ENCODE results near the gene CMTR1. TPM values are rescaled to one million over a fixed set of nuclear protein-coding genes. Genes with fewer than 3 reads are reported as not detected.
A peak's percentile ranks its signal among the peaks of the same experiment; 100 is the strongest.

The CMTR1 gene
- polyA plus RNA-seq, 1 donor from 2014 or later: 64.1 TPM

GRCh38 chr6:37511910-37512399 is 78.9 kb downstream of the CMTR1 start:
- H3K4me3 ChIP-seq (ENCODE audit: low read length): no peak overlapping the region
- H2AFZ ChIP-seq (ENCODE audit: low read depth, low read length): no peak overlapping the region
- no peaks in the 10 kb centered on the region for H3K36me3 ChIP-seq (ENCODE audit: insufficient read depth, low read length)
- no peaks in the 10 kb centered on the region for H3K9me3 ChIP-seq (ENCODE audit: low read length)
- no peaks in the 10 kb centered on the region for H3K79me2 ChIP-seq (replicated peaks; ENCODE audit: insufficient read depth, low read length)
- no peaks in the 10 kb centered on the region for H3K9me2 ChIP-seq (ENCODE audit: insufficient read depth, low read length)
- H3F3A ChIP-seq (ENCODE audit: insufficient read depth, low read length, poor library complexity, severe bottlenecking): no peaks in the 10 kb centered on the region
- H3K27me3 ChIP-seq (ENCODE audit: insufficient read depth, low read depth, low read length): no peaks in the 10 kb centered on the region
- peak overlapping the region; percentile 13 for H3K9ac ChIP-seq (ENCODE audit: low read length)
- no peak overlapping the region for H3K27ac ChIP-seq (ENCODE audit: low read length)
- H4K20me1 ChIP-seq (ENCODE audit: insufficient read depth): no peaks in the 10 kb centered on the region
- TF ChIP-seq EZH2 (IDR thresholded peaks at IDR 0.05; ENCODE audit: borderline replicate concordance, insufficient read depth, low read length, poor library complexity, severe bottlenecking): no peak
- TF ChIP-seq CTCF (IDR thresholded peaks at IDR 0.05; ENCODE audit: poor library complexity, severe bottlenecking): no peak
- TF ChIP-seq POLR2AphosphoS5 (IDR thresholded peaks at IDR 0.05): no peak
- TF ChIP-seq MXI1 (conservative IDR thresholded peaks at IDR 0.05; ENCODE audit: poor library complexity, severe bottlenecking): no peak
- TF ChIP-seq REST (IDR thresholded peaks at IDR 0.05; ENCODE audit: borderline replicate concordance): no peak
- TF ChIP-seq SMC3 (conservative IDR thresholded peaks at IDR 0.05; ENCODE audit: poor library complexity): no peak
- TF ChIP-seq RAD21 (conservative IDR thresholded peaks at IDR 0.05): no peak
- no peak for TF ChIP-seq EP300 (conservative IDR thresholded peaks at IDR 0.05; ENCODE audit: poor library complexity, severe bottlenecking)
- no peak for TF ChIP-seq TAF1 (IDR thresholded peaks at IDR 0.05; ENCODE audit: low read depth)
- no peak overlapping the region for H3K4me2 ChIP-seq (ENCODE audit: low read length)

- H2AFZ ChIP-seq (ENCODE audit: low read depth, low read length): no peak overlapping the region
These were observed 79.5 kb downstream of the CMTR1 start for GRCh38 chr6:37512400-37513011.

More at GRCh38 chr6:37512400-37513011, 79.5 kb downstream of the CMTR1 start:
- H3K4me2 ChIP-seq (ENCODE audit: low read length): no peak overlapping the region
- no peak for TF ChIP-seq SMC3 (conservative IDR thresholded peaks at IDR 0.05; ENCODE audit: poor library complexity)
- peak; percentile 50 for TF ChIP-seq REST (IDR thresholded peaks at IDR 0.05; ENCODE audit: borderline replicate concordance)
- H3K27ac ChIP-seq (ENCODE audit: low read length): no peak overlapping the region
- no peaks in the 10 kb centered on the region for H3K9me2 ChIP-seq (ENCODE audit: insufficient read depth, low read length)
- no peaks in the 10 kb centered on the region for H3K27me3 ChIP-seq (ENCODE audit: insufficient read depth, low read depth, low read length)
- no peaks in the 10 kb centered on the region for H3K79me2 ChIP-seq (replicated peaks; ENCODE audit: insufficient read depth, low read length)
- peak overlapping the region; percentile 13 for H3K9ac ChIP-seq (ENCODE audit: low read length)
- no peaks in the 10 kb centered on the region for H3K36me3 ChIP-seq (ENCODE audit: insufficient read depth, low read length)
- no peak overlapping the region for H3K4me3 ChIP-seq (ENCODE audit: low read length)
- H4K20me1 ChIP-seq (ENCODE audit: insufficient read depth): no peaks in the 10 kb centered on the region
- H3K9me3 ChIP-seq (ENCODE audit: low read length): no peaks in the 10 kb centered on the region
- no peaks in the 10 kb centered on the region for H3F3A ChIP-seq (ENCODE audit: insufficient read depth, low read length, poor library complexity, severe bottlenecking)

Data from neural cell (in vitro differentiated cells).